ENCODE data around the gene SHISA6. TPM values are rescaled to one million over a fixed set of nuclear protein-coding genes. Genes with fewer than 3 reads are reported as not detected.

Gene SHISA6
- total RNA-seq, 1 donor from 2014 or later, result not detected

- H3K4me1 Mint-ChIP-seq (ENCODE audit: unreplicated experiment), result no peaks in the 10 kb centered on the region
- no peak overlapping the region for H3K4me3 Mint-ChIP-seq (ENCODE audit: unreplicated experiment)
- no peaks in the 10 kb centered on the region for H3K9me3 Mint-ChIP-seq (ENCODE audit: unreplicated experiment)
- peaks cover 3% of the 10 kb centered on the region for H3K27me3 Mint-ChIP-seq (ENCODE audit: unreplicated experiment)
- no peaks in the 10 kb centered on the region for H3K36me3 Mint-ChIP-seq (ENCODE audit: unreplicated experiment)
- DNase-seq (ENCODE audit: extremely low spot score, unreplicated experiment), result peak; percentile 5
- no peak overlapping the region for H3K27ac Mint-ChIP-seq (ENCODE audit: unreplicated experiment)
- TF ChIP-seq CTCF (IDR thresholded peaks at IDR 0.05), result no peak
Measured at GRCh38 chr17:11290814-11291213, 49.8 kb downstream of the SHISA6 start.

GRCh38 chr17:11292491-11292890 lies 51.5 kb downstream of the SHISA6 start:
- no peaks in the 10 kb centered on the region for H3K36me3 Mint-ChIP-seq (ENCODE audit: unreplicated experiment)
- H3K4me1 Mint-ChIP-seq (ENCODE audit: unreplicated experiment), result no peaks in the 10 kb centered on the region
- DNase-seq (ENCODE audit: extremely low spot score, unreplicated experiment), result peak; percentile 53
- no peak for TF ChIP-seq CTCF (IDR thresholded peaks at IDR 0.05)
- no peak overlapping the region for H3K27ac Mint-ChIP-seq (ENCODE audit: unreplicated experiment)
- no peak overlapping the region for H3K4me3 Mint-ChIP-seq (ENCODE audit: unreplicated experiment)
- H3K27me3 Mint-ChIP-seq (ENCODE audit: unreplicated experiment), result peaks cover 3% of the 10 kb centered on the region
- H3K9me3 Mint-ChIP-seq (ENCODE audit: unreplicated experiment), result no peaks in the 10 kb centered on the region

- H3K27ac Mint-ChIP-seq (ENCODE audit: unreplicated experiment), result no peak overlapping the region
- H3K36me3 Mint-ChIP-seq (ENCODE audit: unreplicated experiment), result no peaks in the 10 kb centered on the region
Measured at GRCh38 chr17:11293480-11293879, 52.5 kb downstream of the SHISA6 start.

GRCh38 chr17:11294826-11295225 lies 53.8 kb downstream of the SHISA6 start:
- H3K4me3 Mint-ChIP-seq (ENCODE audit: unreplicated experiment), result no peak overlapping the region
- H3K27ac Mint-ChIP-seq (ENCODE audit: unreplicated experiment), result no peak overlapping the region
- no peak for TF ChIP-seq CTCF (IDR thresholded peaks at IDR 0.05)
- DNase-seq (ENCODE audit: extremely low spot score, unreplicated experiment), result peak; percentile 42
- H3K36me3 Mint-ChIP-seq (ENCODE audit: unreplicated experiment), result no peaks in the 10 kb centered on the region
- no peaks in the 10 kb centered on the region for H3K27me3 Mint-ChIP-seq (ENCODE audit: unreplicated experiment)
- no peaks in the 10 kb centered on the region for H3K9me3 Mint-ChIP-seq (ENCODE audit: unreplicated experiment)
- H3K4me1 Mint-ChIP-seq (ENCODE audit: unreplicated experiment), result no peaks in the 10 kb centered on the region

More at GRCh38 chr17:11293480-11293879, 52.5 kb downstream of the SHISA6 start:
- Mint-ChIP-seq H3K4me3 (ENCODE audit: unreplicated experiment) (no peak overlapping the region), H3K27me3 (ENCODE audit: unreplicated experiment) (peaks cover 3% of the 10 kb centered on the region), H3K4me1 (ENCODE audit: unreplicated experiment) (no peaks in the 10 kb centered on the region), H3K9me3 (ENCODE audit: unreplicated experiment) (no peaks in the 10 kb centered on the region)
- no peak for TF ChIP-seq CTCF (IDR thresholded peaks at IDR 0.05)
- DNase-seq (ENCODE audit: extremely low spot score, unreplicated experiment), result peak; percentile 49

GRCh38 chr17:11296994-11297393 lies 56.0 kb downstream of the SHISA6 start:
- H3K4me3 Mint-ChIP-seq (ENCODE audit: unreplicated experiment), result no peak overlapping the region
- no peaks in the 10 kb centered on the region for H3K9me3 Mint-ChIP-seq (ENCODE audit: unreplicated experiment)
- no peaks in the 10 kb centered on the region for H3K4me1 Mint-ChIP-seq (ENCODE audit: unreplicated experiment)
- H3K36me3 Mint-ChIP-seq (ENCODE audit: unreplicated experiment), result no peaks in the 10 kb centered on the region
- H3K27ac Mint-ChIP-seq (ENCODE audit: unreplicated experiment), result no peak overlapping the region
- peak; percentile 49 for TF ChIP-seq CTCF (IDR thresholded peaks at IDR 0.05)
- no peak for DNase-seq (ENCODE audit: extremely low spot score, unreplicated experiment)
- no peaks in the 10 kb centered on the region for H3K27me3 Mint-ChIP-seq (ENCODE audit: unreplicated experiment)

Measured in osteocyte (in vitro differentiated cells).